ENCODE results near the gene EIF4G3.
"Not testable (repeated sequence)": the region's sequence is repeated elsewhere in the genome, so short reads cannot be mapped to it uniquely, and the experiment has no call there.

Gene EIF4G3

DNA sequence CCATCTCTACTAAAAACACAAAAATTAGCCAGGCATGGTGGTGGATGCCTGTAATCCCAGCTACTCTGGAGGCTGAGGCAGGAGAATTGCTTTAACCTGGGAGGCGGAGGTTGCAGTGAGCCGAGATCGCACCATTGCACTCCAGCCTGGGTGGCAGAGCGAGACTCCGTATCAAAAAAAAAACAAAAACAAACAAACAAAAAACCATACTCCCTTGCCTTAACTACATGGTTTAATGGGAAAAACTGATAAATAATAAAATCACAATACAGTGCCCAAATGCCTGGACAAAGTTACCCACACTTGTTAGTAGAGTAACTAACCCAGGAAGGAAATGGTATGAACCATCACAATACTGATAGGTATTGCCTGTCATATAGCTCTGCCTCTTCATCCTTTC, 40.4 kb downstream of the EIF4G3 start:
- H3K36me3 ChIP-seq (ENCODE audit: control insufficient read depth, insufficient read depth, low read length); H3K9ac ChIP-seq (ENCODE audit: low read length); H3K4me3 ChIP-seq (ENCODE audit: low read length); H3K4me1 ChIP-seq (ENCODE audit: control insufficient read depth, insufficient read depth, low read length); H3K27me3 ChIP-seq (ENCODE audit: control insufficient read depth, insufficient read depth, low read length); H3K27ac ChIP-seq (ENCODE audit: low read depth, low read length): not testable (repeated sequence)

DNA sequence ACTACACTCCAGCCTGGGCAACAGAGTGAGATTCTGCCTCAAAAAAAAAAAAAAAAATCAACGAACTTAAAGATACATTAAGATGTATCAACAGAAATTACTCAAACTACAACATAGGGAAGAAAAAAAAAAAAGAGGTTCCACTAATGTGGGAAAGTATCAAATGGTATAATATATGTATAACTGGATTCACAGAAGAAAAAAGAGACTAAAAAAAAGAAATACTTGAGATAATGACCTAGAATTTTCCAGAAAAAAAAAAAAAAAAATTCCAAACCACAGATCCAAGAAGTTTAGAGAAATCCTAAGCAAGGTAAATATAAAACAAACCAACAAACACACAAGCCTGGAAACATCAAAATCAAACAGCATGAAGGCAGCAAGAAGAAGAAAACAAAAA, 45.5 kb downstream of the EIF4G3 start:
- no peak overlapping the region for H3K9ac ChIP-seq (ENCODE audit: low read length)
- no peak overlapping the region for H3K4me3 ChIP-seq (ENCODE audit: low read length)
- H3K27me3 ChIP-seq (ENCODE audit: control insufficient read depth, insufficient read depth, low read length), result no peaks in the 10 kb centered on the region
- H3K36me3 ChIP-seq (ENCODE audit: control insufficient read depth, insufficient read depth, low read length), result no peaks in the 10 kb centered on the region
- H3K27ac ChIP-seq (ENCODE audit: low read depth, low read length), result no peak overlapping the region
- no peaks in the 10 kb centered on the region for H3K4me1 ChIP-seq (ENCODE audit: control insufficient read depth, insufficient read depth, low read length)

DNA sequence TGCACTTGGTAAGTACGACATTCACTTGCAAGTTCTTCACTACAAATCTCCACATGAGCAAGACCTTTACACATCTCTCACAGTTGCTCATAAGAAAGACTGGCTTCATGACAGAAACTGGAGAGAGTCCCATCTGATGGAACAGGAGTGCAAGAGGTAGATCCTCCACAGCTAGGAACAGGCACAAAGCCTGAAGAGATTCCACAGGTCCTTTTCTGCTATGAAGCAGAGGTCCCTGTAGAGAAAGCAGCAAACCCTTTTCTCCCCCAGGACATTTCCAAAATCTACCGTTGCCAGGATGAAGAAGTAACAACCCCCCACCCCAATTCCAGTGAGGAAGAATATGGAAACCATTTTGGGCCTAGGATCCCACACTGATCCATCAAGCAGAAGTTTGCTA, 47.3 kb downstream of the EIF4G3 start:
- Histone ChIP-seq H3K9ac (ENCODE audit: low read length) (no peak overlapping the region), H3K4me1 (ENCODE audit: control insufficient read depth, insufficient read depth, low read length) (no peaks in the 10 kb centered on the region), H3K27me3 (ENCODE audit: control insufficient read depth, insufficient read depth, low read length) (no peaks in the 10 kb centered on the region), H3K27ac (ENCODE audit: low read depth, low read length) (no peak overlapping the region), H3K4me3 (ENCODE audit: low read length) (no peak overlapping the region), H3K36me3 (ENCODE audit: control insufficient read depth, insufficient read depth, low read length) (no peaks in the 10 kb centered on the region)

DNA sequence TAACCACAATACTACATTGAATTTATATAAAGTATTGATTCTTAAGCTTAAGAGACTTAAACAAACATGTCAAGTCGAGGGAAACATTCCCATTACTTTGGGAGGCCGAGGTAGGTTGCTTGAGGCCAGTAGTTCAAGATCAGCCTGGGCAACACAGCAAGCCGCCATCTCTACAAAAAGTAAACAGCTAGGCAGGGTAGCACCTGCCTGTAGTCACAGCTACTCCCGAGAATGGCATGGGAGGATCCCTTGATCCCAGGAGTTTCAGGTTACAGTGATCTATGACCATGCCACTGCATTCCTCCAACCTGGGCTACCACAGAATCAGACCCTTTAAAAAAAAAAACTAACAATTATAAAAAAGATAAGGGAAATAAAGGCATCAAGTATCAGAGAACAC, 50.4 kb downstream of the EIF4G3 start:
- H3K9ac ChIP-seq (ENCODE audit: low read length), result no peak overlapping the region
- H3K36me3 ChIP-seq (ENCODE audit: control insufficient read depth, insufficient read depth, low read length), result no peaks in the 10 kb centered on the region
- no peak overlapping the region for H3K4me3 ChIP-seq (ENCODE audit: low read length)
- H3K27ac ChIP-seq (ENCODE audit: low read depth, low read length), result no peak overlapping the region
- H3K4me1 ChIP-seq (ENCODE audit: control insufficient read depth, insufficient read depth, low read length), result peaks cover 2% of the 10 kb centered on the region
- H3K27me3 ChIP-seq (ENCODE audit: control insufficient read depth, insufficient read depth, low read length), result no peaks in the 10 kb centered on the region

DNA sequence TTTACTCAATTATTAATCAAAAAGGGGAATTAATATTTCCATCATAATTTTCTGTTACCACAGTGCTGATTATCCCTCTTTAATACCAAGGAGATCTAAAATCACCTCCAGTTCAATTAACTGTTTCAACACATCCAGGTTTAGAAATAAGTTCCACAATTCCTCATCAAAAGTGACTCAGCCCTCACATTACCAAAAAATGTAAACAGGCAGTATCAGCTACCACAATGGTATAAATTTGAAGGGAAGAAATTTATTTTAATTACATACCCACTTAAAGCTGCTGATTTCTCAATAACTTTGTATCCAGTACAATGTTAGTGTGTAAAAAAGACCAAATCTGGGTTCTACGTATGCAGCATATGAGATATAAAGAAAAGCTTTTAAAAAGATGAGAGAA, 51.9 kb downstream of the EIF4G3 start:
- no peaks in the 10 kb centered on the region for H3K36me3 ChIP-seq (ENCODE audit: control insufficient read depth, insufficient read depth, low read length)
- H3K4me1 ChIP-seq (ENCODE audit: control insufficient read depth, insufficient read depth, low read length), result peaks cover 2% of the 10 kb centered on the region
- no peak overlapping the region for H3K4me3 ChIP-seq (ENCODE audit: low read length)
- no peak overlapping the region for H3K27ac ChIP-seq (ENCODE audit: low read depth, low read length)
- H3K9ac ChIP-seq (ENCODE audit: low read length), result no peak overlapping the region
- no peaks in the 10 kb centered on the region for H3K27me3 ChIP-seq (ENCODE audit: control insufficient read depth, insufficient read depth, low read length)

DNA sequence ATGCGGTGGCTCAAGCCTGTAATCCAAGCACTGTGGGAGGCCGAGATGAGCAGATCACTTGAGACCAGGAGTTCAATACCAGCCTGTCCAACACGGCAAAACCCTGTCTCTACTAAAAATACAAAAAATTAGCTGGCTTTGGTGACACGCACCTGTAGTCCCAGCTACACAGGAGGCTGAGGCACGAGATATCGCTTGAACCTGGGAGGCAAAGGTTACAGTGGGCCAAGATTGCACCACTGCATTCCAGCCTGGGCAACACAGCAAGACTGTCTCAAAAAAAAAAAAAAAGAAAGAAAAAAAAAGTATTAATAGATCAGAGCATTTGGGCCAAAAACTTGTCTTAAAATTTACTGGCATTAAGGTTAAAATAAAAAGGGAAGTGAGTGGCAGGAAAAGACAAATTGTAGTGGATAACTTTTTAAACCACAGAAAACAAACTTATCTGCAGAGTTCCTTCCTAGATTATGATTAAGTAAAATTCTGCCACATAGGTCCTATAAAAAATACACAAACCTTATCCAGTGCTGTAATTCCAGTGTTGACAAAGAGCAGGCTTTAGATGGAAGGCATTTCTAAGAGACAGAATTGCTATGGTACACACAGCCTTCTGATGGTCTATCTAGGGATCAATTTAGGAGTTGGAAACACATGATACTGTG, 53.3 kb downstream of the EIF4G3 start:
- Histone ChIP-seq H3K4me1 (ENCODE audit: control insufficient read depth, insufficient read depth, low read length) (peaks cover 2% of the 10 kb centered on the region), H3K4me3 (ENCODE audit: low read length) (no peak overlapping the region), H3K9ac (ENCODE audit: low read length) (no peak overlapping the region), H3K27me3 (ENCODE audit: control insufficient read depth, insufficient read depth, low read length) (no peaks in the 10 kb centered on the region), H3K27ac (ENCODE audit: low read depth, low read length) (no peak overlapping the region), H3K36me3 (ENCODE audit: control insufficient read depth, insufficient read depth, low read length) (no peaks in the 10 kb centered on the region)

DNA sequence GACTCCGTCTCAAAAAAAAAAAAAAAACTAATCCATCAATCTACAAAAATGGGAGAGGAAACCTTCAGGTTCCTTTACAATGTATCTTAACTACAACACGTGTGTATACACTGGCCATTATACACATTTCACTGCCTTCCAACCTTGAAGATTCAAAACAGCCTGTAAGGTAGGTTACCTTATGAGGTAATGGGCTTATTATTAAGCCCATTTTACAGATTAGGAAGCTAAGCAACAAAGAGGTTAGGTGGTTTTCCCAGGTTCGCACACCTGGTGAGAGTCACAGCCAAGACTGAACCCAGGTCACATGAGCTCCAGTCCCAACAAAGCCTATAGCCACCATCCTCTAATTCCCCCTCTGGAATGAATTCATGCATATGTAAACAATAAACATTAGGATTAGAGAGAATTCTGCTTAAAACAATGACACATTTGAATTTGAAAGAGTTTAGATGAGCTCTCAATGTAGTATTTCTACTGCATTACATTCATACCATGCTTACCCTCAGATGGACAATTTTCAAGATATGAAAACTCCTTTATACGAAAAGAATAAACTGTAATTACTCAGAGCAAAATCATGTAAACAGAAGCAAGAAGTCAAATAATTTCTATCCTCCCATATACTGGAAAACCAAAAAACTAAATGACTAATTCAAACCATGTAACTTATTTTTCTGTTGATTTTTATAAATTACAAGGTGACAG, 54.8 kb downstream of the EIF4G3 start:
- Histone ChIP-seq H3K4me3 (ENCODE audit: low read length) (no peak overlapping the region), H3K27ac (ENCODE audit: low read depth, low read length) (no peak overlapping the region), H3K4me1 (ENCODE audit: control insufficient read depth, insufficient read depth, low read length) (peaks cover 4% of the 10 kb centered on the region), H3K9ac (ENCODE audit: low read length) (no peak overlapping the region), H3K27me3 (ENCODE audit: control insufficient read depth, insufficient read depth, low read length) (no peaks in the 10 kb centered on the region), H3K36me3 (ENCODE audit: control insufficient read depth, insufficient read depth, low read length) (no peaks in the 10 kb centered on the region)

DNA sequence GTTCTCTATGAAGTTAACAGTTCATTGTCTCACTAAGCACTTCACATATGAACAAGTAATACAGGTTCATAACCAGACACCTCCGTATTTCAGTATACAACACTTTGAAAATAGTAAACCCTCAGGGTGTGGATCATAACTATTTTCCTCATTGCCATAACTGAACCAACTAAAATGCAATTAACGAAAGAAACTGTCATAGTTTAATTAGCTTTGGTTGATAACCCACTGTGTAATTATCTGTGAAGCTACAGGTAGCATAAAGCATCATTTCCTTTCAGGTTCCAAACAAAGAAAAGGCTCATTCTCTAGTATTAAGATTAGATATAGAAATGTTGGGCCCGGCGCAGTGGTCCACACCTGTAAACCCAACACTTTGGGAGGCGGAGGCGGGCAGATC, 58.5 kb downstream of the EIF4G3 start:
- Histone ChIP-seq H3K4me1 (ENCODE audit: control insufficient read depth, insufficient read depth, low read length) (peaks cover 2% of the 10 kb centered on the region), H3K4me3 (ENCODE audit: low read length) (no peak overlapping the region), H3K9ac (ENCODE audit: low read length) (no peak overlapping the region), H3K27ac (ENCODE audit: low read depth, low read length) (no peak overlapping the region), H3K27me3 (ENCODE audit: control insufficient read depth, insufficient read depth, low read length) (no peaks in the 10 kb centered on the region), H3K36me3 (ENCODE audit: control insufficient read depth, insufficient read depth, low read length) (no peaks in the 10 kb centered on the region)

DNA sequence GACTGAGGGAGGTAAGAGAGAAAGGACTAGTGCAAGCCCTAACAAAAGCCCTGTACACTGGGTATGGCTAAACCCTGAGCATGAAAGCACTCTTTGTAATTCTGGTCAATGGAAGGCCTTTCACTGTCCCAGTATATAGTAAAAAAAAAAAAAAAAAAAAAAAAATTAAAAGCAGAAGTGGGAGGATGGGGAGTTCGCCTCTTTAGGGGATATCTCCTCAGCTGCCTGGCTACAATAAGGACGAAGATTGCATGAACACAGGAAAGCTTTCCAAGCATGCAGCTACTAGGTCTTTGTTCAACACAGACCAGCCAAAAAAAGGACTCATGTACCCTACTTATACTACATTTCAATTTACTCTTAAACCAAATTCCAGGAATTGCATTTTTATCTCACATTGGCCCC, 59.1 kb downstream of the EIF4G3 start:
- Histone ChIP-seq H3K4me1 (ENCODE audit: control insufficient read depth, insufficient read depth, low read length) (peaks cover 2% of the 10 kb centered on the region), H3K27me3 (ENCODE audit: control insufficient read depth, insufficient read depth, low read length) (no peaks in the 10 kb centered on the region), H3K27ac (ENCODE audit: low read depth, low read length) (no peak overlapping the region), H3K36me3 (ENCODE audit: control insufficient read depth, insufficient read depth, low read length) (no peaks in the 10 kb centered on the region), H3K4me3 (ENCODE audit: low read length) (no peak overlapping the region), H3K9ac (ENCODE audit: low read length) (no peak overlapping the region)

DNA sequence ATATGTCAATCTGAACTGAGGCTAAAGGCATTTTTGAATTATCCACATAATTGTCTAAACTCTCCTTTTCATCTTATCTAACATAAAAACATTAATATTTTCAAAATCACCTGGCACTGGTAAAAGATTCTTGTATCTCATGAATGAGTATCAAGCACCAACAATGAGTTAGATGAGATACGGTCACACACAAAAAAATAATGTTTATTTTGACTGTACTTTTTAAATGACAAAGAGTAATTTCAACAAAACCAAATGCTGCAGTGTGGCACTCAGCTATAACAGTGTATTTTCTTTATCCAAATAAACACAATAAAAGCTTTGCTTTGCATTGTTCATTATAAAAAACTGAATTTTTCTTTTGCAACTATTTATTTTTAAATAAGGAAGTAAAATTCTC, 59.5 kb downstream of the EIF4G3 start:
- no peak overlapping the region for H3K4me3 ChIP-seq (ENCODE audit: low read length)
- peaks cover 2% of the 10 kb centered on the region for H3K4me1 ChIP-seq (ENCODE audit: control insufficient read depth, insufficient read depth, low read length)
- H3K27me3 ChIP-seq (ENCODE audit: control insufficient read depth, insufficient read depth, low read length), result no peaks in the 10 kb centered on the region
- no peak overlapping the region for H3K27ac ChIP-seq (ENCODE audit: low read depth, low read length)
- H3K9ac ChIP-seq (ENCODE audit: low read length), result no peak overlapping the region
- H3K36me3 ChIP-seq (ENCODE audit: control insufficient read depth, insufficient read depth, low read length), result no peaks in the 10 kb centered on the region

DNA sequence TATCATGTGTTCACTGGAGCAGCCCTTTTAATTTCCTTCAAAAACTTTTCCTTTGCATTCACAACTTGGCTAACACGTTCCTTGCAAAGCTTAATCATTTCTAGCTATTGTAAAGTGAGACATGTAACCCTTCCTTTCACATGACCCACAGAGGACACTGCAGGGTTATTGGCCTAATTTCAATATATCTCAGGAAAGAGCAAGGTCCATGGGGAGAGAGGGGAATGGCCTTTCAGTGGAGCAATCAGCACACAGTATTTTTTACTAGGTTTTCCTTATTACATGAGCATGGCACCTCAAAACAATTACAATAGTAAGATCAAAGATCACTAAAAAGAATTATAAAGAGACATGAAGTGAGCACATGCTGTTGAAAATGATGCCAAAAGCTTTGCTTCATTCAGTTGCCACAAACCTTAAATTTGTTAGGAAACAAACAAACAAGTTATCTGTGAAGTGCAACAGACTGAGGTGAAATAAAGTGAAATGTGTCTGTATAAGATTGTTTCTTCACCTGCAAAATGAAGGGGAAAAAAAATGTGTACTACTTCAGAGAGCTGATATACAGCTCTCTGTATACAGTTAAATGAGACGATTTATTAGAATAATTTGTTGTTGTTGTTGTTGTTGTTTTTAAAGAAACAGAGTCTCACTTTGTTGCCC, 61.5 kb downstream of the EIF4G3 start:
- Histone ChIP-seq H3K36me3 (ENCODE audit: control insufficient read depth, insufficient read depth, low read length) (no peaks in the 10 kb centered on the region), H3K4me1 (ENCODE audit: control insufficient read depth, insufficient read depth, low read length) (peaks cover 2% of the 10 kb centered on the region), H3K27me3 (ENCODE audit: control insufficient read depth, insufficient read depth, low read length) (no peaks in the 10 kb centered on the region), H3K27ac (ENCODE audit: low read depth, low read length) (no peak overlapping the region), H3K4me3 (ENCODE audit: low read length) (no peak overlapping the region), H3K9ac (ENCODE audit: low read length) (no peak overlapping the region)

DNA sequence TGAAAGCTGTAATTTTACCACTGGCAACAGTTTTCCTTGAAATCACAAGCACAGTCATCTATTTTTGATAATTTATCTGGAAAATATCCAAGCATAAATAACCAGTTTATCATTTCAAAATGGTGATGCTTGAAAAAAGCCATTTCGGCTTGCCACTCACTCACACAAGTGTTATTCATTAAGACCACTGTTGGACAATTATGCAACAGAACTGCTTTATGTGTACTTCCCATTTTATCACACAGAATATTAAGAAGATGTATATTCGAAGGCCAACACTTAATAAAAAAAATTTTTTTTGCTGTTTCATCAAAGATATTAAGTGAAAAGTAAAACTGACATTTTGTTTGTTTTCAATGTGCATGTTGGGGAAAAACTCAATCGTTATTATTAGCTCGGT, 62.3 kb downstream of the EIF4G3 start:
- H3K9ac ChIP-seq (ENCODE audit: low read length), result no peak overlapping the region
- H3K4me1 ChIP-seq (ENCODE audit: control insufficient read depth, insufficient read depth, low read length), result peaks cover 2% of the 10 kb centered on the region
- H3K36me3 ChIP-seq (ENCODE audit: control insufficient read depth, insufficient read depth, low read length), result no peaks in the 10 kb centered on the region
- no peak overlapping the region for H3K27ac ChIP-seq (ENCODE audit: low read depth, low read length)
- no peak overlapping the region for H3K4me3 ChIP-seq (ENCODE audit: low read length)
- H3K27me3 ChIP-seq (ENCODE audit: control insufficient read depth, insufficient read depth, low read length), result no peaks in the 10 kb centered on the region

DNA sequence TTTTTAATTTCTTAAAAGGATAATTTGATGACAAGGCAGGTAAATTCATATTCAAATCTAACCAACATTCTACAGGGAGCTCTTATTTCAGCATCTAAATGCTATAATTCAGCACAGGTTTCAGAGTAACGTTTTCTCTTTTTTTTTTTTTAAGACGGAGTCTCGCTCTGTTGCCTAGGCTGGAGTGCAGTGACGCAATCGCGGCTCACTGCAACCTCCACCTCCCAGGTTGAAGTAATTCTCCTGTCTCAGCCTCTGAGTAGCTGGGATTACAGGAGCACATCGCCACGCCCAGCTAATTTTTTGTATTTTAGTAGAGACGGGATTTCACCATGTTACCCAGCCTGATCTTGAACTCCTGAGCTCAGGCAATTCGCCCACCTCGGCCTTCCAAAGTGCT, 66.5 kb downstream of the EIF4G3 start:
- H3K27me3 ChIP-seq (ENCODE audit: control insufficient read depth, insufficient read depth, low read length), result no peaks in the 10 kb centered on the region
- H3K27ac ChIP-seq (ENCODE audit: low read depth, low read length), result no peak overlapping the region
- no peak overlapping the region for H3K9ac ChIP-seq (ENCODE audit: low read length)
- no peaks in the 10 kb centered on the region for H3K4me1 ChIP-seq (ENCODE audit: control insufficient read depth, insufficient read depth, low read length)
- no peak overlapping the region for H3K4me3 ChIP-seq (ENCODE audit: low read length)
- no peaks in the 10 kb centered on the region for H3K36me3 ChIP-seq (ENCODE audit: control insufficient read depth, insufficient read depth, low read length)
